ENCODE results near the gene DEFB123. TPM values are rescaled to one million over a fixed set of nuclear protein-coding genes. Genes with fewer than 3 reads are reported as not detected.
A peak's percentile ranks its signal among the peaks of the same experiment; 100 is the strongest.

The DEFB123 gene
- total RNA-seq, 2 donors from 2014 or later, result not detected

DNA sequence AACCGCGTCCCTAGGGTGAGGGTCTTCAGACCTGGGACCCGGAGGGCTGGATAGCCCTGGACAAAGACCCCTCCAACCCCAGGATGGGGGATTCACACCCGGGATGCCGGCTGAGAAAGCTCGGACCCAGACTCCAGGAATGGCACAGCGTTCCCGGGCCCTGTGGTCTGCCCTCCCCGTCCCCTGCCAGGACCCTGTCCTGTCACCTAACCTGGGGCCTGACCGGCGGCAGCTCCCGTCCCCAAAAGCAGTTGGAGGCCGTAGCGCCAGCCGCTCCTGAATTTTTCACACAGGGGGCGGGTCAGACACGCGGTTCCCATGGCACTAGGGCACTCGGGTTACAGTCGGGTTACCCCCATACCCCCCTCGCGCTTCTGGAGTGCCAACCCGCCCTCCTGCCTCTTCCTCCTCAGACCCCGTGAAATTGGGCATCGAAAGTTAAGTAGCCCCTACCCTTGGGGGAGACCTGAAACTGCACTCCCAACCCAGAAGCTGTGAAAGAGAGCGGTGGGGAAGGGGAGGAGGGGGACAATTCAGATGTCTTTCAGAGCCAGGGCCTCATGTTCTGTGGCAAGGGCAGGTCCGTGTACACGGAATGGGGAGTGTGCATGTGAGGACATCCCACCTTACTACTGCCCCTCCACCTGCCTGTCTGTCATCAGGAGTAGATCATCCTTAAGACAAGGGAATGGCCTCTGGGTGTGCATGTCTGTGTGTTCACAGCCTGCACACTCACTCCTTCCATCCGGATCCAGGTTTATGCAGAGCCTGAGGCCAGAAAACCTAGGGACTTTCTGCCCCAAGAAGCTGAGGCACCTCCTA lies 35.3 kb downstream of the DEFB123 start:
- ATAC-seq (ENCODE audit: insufficient number of reproducible peaks, low FRiP score, low read depth), result no peak
- no peaks in the 10 kb centered on the region for H3K9me3 ChIP-seq
- TF ChIP-seq, protein P1, sequence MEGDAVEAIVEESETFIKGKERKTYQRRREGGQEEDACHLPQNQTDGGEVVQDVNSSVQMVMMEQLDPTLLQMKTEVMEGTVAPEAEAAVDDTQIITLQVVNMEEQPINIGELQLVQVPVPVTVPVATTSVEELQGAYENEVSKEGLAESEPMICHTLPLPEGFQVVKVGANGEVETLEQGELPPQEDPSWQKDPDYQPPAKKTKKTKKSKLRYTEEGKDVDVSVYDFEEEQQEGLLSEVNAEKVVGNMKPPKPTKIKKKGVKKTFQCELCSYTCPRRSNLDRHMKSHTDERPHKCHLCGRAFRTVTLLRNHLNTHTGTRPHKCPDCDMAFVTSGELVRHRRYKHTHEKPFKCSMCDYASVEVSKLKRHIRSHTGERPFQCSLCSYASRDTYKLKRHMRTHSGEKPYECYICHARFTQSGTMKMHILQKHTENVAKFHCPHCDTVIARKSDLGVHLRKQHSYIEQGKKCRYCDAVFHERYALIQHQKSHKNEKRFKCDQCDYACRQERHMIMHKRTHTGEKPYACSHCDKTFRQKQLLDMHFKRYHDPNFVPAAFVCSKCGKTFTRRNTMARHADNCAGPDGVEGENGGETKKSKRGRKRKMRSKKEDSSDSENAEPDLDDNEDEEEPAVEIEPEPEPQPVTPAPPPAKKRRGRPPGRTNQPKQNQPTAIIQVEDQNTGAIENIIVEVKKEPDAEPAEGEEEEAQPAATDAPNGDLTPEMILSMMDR (IDR thresholded peaks at IDR 0.05), result no peak
- H3K36me3 ChIP-seq, result no peaks in the 10 kb centered on the region
- peaks cover 6 to 10% of the 10 kb centered on the region in 2 donors for H3K4me1 ChIP-seq (ENCODE audit: control insufficient read depth in 1 of 2, low read depth in 2 of 2)
- H3K27me3 ChIP-seq (replicated peaks; ENCODE audit: insufficient read depth), result no peaks in the 10 kb centered on the region
- H3K4me3 ChIP-seq, result peak overlapping the region; percentile 80
- DNase-seq (ENCODE audit: low spot score), result no peak
- peak overlapping the region; percentile 56 to 62 for H3K27ac ChIP-seq

DNA sequence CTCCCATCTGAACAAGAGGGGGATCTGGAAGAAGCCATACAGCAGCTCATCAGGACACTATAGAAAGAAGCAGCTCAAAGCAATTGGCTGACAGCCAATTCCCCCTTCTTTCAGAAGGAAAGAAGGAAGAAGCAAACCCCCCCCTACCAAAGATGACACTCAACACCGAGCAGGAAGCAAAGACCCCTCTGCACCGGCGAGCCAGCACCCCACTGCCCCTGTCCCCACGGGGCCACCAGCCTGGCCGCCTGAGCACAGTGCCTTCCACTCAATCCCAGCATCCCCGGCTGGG lies 35.8 kb downstream of the DEFB123 start:
- TF ChIP-seq, protein P1 (IDR thresholded peaks at IDR 0.05), result no peak
- no peak for ATAC-seq (ENCODE audit: insufficient number of reproducible peaks, low FRiP score, low read depth)
- peak overlapping the region in 1 of 2 donors; percentile 62 for H3K27ac ChIP-seq
- H3K4me1 ChIP-seq (ENCODE audit: control insufficient read depth in 1 of 2, low read depth in 2 of 2), result peaks cover 6 to 10% of the 10 kb centered on the region in 2 donors
- H3K4me3 ChIP-seq, result peak overlapping the region; percentile 80
- DNase-seq (ENCODE audit: low spot score), result no peak
- no peaks in the 10 kb centered on the region for H3K9me3 ChIP-seq
- no peaks in the 10 kb centered on the region for H3K27me3 ChIP-seq (replicated peaks; ENCODE audit: insufficient read depth)
- no peaks in the 10 kb centered on the region for H3K36me3 ChIP-seq

GRCh38 chr20:31476643-31477215 lies 36.3 kb downstream of the DEFB123 start:
- H3K27ac ChIP-seq, result peak overlapping the region in 1 of 2 donors; percentile 62
- TF ChIP-seq, protein P1 (IDR thresholded peaks at IDR 0.05), result no peak
- no peaks in the 10 kb centered on the region for H3K27me3 ChIP-seq (replicated peaks; ENCODE audit: insufficient read depth)
- no peaks in the 10 kb centered on the region for H3K9me3 ChIP-seq
- H3K4me3 ChIP-seq, result no peak overlapping the region
- DNase-seq (ENCODE audit: low spot score) (no peak), ATAC-seq (ENCODE audit: insufficient number of reproducible peaks, low FRiP score, low read depth) (no peak)
- H3K36me3 ChIP-seq, result no peaks in the 10 kb centered on the region
- peaks cover 6 to 10% of the 10 kb centered on the region in 2 donors for H3K4me1 ChIP-seq (ENCODE audit: control insufficient read depth in 1 of 2, low read depth in 2 of 2)

DNA sequence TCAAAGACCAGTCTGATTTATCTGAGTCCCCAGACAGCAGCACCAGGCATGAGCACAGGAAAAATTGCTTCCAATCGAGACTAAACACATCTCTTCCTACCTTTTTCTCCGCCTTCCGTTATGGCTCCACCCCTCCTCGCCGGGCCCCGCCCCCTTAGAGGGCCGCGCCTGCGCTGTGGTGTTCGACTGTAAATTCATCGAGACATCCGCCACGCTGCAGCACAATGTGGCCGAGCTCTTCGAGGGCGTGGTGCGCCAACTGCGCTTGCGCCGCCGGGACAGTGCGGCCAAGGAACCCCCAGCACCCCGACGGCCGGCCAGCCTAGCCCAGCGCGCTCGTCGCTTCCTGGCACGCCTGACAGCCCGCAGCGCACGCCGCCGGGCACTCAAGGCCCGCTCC lies 43.6 kb downstream of the DEFB123 start:
- peaks cover 0 to 16% of the 10 kb centered on the region in 2 donors for H3K4me1 ChIP-seq (ENCODE audit: control insufficient read depth in 1 of 2, low read depth in 2 of 2)
- H3K9me3 ChIP-seq, result no peaks in the 10 kb centered on the region
- no peak for ATAC-seq (ENCODE audit: insufficient number of reproducible peaks, low FRiP score, low read depth)
- TF ChIP-seq, protein P1 (IDR thresholded peaks at IDR 0.05), result no peak
- H3K4me3 ChIP-seq, result no peak overlapping the region
- no peaks in the 10 kb centered on the region for H3K36me3 ChIP-seq
- no peaks in the 10 kb centered on the region for H3K27me3 ChIP-seq (replicated peaks; ENCODE audit: insufficient read depth)
- DNase-seq (ENCODE audit: low spot score), result no peak
- H3K27ac ChIP-seq, result peak overlapping the region in 1 of 2 donors; percentile 70

DNA sequence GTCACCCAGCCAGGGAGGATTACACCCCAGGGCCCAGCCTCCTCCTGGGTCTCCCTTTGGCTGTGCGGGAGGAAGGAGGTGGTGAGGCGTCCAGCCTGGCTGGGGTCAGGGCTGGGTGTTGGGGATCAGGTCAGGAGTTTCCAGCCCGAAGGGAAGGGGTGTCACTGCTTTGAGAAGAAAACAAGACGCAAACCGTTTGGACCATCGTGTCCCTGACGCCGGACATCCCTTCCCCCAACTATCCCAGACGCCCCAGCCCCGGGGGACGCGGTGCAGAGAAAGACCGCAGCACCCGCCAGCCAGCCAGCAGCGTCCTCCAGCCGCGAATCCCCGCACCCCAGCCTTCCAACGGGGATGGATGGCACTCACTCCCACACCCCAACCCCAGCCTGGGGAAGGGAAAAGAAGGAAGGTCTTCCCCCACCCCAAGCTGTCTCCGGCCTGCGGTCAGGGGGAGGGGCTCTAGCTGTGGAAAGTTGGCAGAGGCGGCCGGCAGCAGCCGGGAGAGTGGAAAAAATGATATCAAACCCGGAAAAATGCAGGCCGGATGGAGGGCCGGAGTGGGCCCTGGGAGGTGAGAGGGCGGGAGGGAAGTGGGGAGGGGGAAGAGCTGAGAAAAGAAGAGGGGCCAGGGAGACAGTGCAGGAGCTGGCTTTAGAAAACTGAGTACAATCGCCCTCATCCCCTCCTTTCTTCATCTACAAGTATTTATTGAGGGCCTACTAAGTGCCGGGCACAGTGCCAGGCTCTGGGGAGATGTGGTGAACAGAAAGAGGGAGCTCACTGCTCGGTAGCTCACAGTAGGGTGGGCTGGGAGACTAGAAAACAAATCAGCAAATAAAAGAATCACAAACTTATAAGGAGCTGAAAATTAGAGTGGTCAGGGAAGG lies 45.3 kb downstream of the DEFB123 start:
- Histone ChIP-seq H3K36me3 (no peaks in the 10 kb centered on the region), H3K4me1 (ENCODE audit: control insufficient read depth in 1 of 2, low read depth in 2 of 2) (peaks cover 0 to 16% of the 10 kb centered on the region in 2 donors), H3K4me3 (peak overlapping the region; percentile 61), H3K9me3 (no peaks in the 10 kb centered on the region), H3K27me3 (replicated peaks; ENCODE audit: insufficient read depth) (no peaks in the 10 kb centered on the region), H3K27ac (peak overlapping the region; percentile 70 to 85)
- DNase-seq (ENCODE audit: low spot score), result no peak
- TF ChIP-seq, protein P1 (IDR thresholded peaks at IDR 0.05), result no peak
- peak; percentile 27 for ATAC-seq (ENCODE audit: insufficient number of reproducible peaks, low FRiP score, low read depth)

Measured in thoracic aorta (tissue), 2 donors.